Lower leg skin (tissue), 3 donors: ENCODE measurements around the gene COX14.

ENCODE experiments used
- POLR2A ChIP-seq, 2 donors: fragments of 450-650 bp; IDR thresholded peaks; one replicate each; pipeline ENCODE4 v1.6.1; 2016 to 2017; ENCODE audit warnings: antibody characterized with exemption in 2 of 2, mild to moderate bottlenecking in 1 of 2, moderate library complexity in 1 of 2
- TF ChIP-seq, protein P1 (sequence below), 3 donors: fragments of 450-650 bp; IDR thresholded peaks; one replicate each; pipeline ENCODE4 v1.5.1; 2016; ENCODE audit warnings: antibody characterized with exemption in 3 of 3, mild to moderate bottlenecking in 3 of 3, moderate library complexity in 2 of 3

DNA sequence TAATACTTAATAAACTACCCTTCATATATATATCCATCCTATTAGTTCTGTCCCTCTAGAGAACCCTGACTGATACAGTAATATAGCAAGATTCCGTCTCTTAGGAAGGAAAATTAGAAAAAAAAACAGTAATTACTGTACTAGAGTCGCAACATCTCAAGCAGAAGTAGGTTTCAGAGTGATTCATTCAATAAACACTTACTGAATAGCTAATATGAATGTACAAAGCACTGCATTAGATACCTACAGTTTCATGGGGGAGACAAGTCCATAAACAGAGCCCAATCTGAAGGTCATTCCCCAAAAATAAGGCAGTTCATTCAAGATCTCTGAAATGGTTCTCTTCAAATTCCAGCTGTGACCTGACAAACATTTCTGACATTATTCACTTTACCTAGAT lies 45.2 kb downstream of the COX14 start:
- TF ChIP-seq POLR2A (IDR thresholded peaks at IDR 0.05), result no peak
- TF ChIP-seq, protein P1, sequence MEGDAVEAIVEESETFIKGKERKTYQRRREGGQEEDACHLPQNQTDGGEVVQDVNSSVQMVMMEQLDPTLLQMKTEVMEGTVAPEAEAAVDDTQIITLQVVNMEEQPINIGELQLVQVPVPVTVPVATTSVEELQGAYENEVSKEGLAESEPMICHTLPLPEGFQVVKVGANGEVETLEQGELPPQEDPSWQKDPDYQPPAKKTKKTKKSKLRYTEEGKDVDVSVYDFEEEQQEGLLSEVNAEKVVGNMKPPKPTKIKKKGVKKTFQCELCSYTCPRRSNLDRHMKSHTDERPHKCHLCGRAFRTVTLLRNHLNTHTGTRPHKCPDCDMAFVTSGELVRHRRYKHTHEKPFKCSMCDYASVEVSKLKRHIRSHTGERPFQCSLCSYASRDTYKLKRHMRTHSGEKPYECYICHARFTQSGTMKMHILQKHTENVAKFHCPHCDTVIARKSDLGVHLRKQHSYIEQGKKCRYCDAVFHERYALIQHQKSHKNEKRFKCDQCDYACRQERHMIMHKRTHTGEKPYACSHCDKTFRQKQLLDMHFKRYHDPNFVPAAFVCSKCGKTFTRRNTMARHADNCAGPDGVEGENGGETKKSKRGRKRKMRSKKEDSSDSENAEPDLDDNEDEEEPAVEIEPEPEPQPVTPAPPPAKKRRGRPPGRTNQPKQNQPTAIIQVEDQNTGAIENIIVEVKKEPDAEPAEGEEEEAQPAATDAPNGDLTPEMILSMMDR (IDR thresholded peaks at IDR 0.05), result no peak
